Airway epithelial cell (primary cell): ENCODE data around the gene KRT78. TPM values are rescaled to one million over a fixed set of nuclear protein-coding genes. Genes with fewer than 3 reads are reported as not detected.

Experiments
- total RNA-seq: library from RNA; depleted of rRNA; stranded (reverse); fragments of >200 nt; gene quantifications from 2 replicates; pipeline ENCODE4 v1.2.3, GENCODE V29; 2015

The KRT78 gene, protein sequence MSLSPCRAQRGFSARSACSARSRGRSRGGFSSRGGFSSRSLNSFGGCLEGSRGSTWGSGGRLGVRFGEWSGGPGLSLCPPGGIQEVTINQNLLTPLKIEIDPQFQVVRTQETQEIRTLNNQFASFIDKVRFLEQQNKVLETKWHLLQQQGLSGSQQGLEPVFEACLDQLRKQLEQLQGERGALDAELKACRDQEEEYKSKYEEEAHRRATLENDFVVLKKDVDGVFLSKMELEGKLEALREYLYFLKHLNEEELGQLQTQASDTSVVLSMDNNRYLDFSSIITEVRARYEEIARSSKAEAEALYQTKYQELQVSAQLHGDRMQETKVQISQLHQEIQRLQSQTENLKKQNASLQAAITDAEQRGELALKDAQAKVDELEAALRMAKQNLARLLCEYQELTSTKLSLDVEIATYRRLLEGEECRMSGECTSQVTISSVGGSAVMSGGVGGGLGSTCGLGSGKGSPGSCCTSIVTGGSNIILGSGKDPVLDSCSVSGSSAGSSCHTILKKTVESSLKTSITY
- 2.2 and 3.9 TPM in 2 replicates for total RNA-seq

GRCh38 chr12:52848661-52849255, at the start of gene KRT78:
Gene KRT78 (minus strand): TSS chr12:52848994. CDS start chr12:52848930, 64 bp downstream.

GRCh38 chr12:52833922-52834726, 14.7 kb downstream of the KRT78 start, which contains the start of gene KRT79:
Gene KRT79 (minus strand): TSS chr12:52834311. CDS start chr12:52834260, 51 bp downstream.

GRCh38 chr12:52813885-52814709, 34.7 kb downstream of the KRT78 start, which contains the start of gene KRT4:
Gene KRT4 (minus strand): TSS chr12:52814116. CDS start chr12:52814058, 58 bp downstream.

GRCh38 chr12:52795694-52796428, 52.9 kb downstream of the KRT78 start, which contains the start of gene KRT3:
Gene KRT3 (minus strand): TSS chr12:52796117. CDS start chr12:52796042, 75 bp downstream.

Other genes with a start within 250 kb of the KRT78 start
- gene KRT72, start 247.5 kb downstream of the KRT78 start, total RNA-seq: not detected in 2 replicates
- not detected in 2 replicates for gene KRT73, start 230.4 kb downstream of the KRT78 start, total RNA-seq
- 0.28 TPM in 1 of 2 replicates, not detected in the other for gene KRT2, start 196.8 kb downstream of the KRT78 start, total RNA-seq
- gene KRT1, start 168.6 kb downstream of the KRT78 start, total RNA-seq: 0.42 and 0.99 TPM in 2 replicates
- gene KRT77, start 145.5 kb downstream of the KRT78 start, total RNA-seq: 0.09 and 0.21 TPM in 2 replicates
- gene KRT76, start 71.6 kb downstream of the KRT78 start, total RNA-seq: not detected in 2 replicates
- gene KRT3, start 52.9 kb downstream of the KRT78 start, total RNA-seq: not detected in 2 replicates
- gene KRT4, start 34.9 kb downstream of the KRT78 start, total RNA-seq: 102 and 129 TPM in 2 replicates
- not detected in 2 replicates for gene KRT79, start 14.7 kb downstream of the KRT78 start, total RNA-seq
- gene KRT8, start 56.1 kb upstream of the KRT78 start, total RNA-seq: 425 and 493 TPM in 2 replicates
- gene KRT18, start 100.1 kb upstream of the KRT78 start, total RNA-seq: 519 and 566 TPM in 2 replicates
- gene EIF4B, start 157.5 kb upstream of the KRT78 start, total RNA-seq: 419 and 438 TPM in 2 replicates
- 12.1 and 21.1 TPM in 2 replicates for gene TNS2, start 201.1 kb upstream of the KRT78 start, total RNA-seq
- 26.0 and 31.0 TPM in 2 replicates for gene SPRYD3, start 230.4 kb upstream of the KRT78 start, total RNA-seq
- gene IGFBP6, start 248.7 kb upstream of the KRT78 start, total RNA-seq: 256 and 257 TPM in 2 replicates